ENCODE results near the gene DPYD. TPM values are rescaled to one million over a fixed set of nuclear protein-coding genes. Genes with fewer than 3 reads are reported as not detected.

DPYD gene
- total RNA-seq, 1 experiment from 2014 or later: 51.8 TPM

- DNase-seq (ENCODE audit: low read depth): no peak
Observed at GRCh38 chr1:97540346-97540888, 380.4 kb downstream of the DPYD start.

GRCh38 chr1:97538113-97538512 is 382.7 kb downstream of the DPYD start:
- DNase-seq (ENCODE audit: low read depth): no peak

- no peak for DNase-seq (ENCODE audit: low read depth)
Observed at GRCh38 chr1:97533358-97533757, 387.5 kb downstream of the DPYD start.

- DNase-seq (ENCODE audit: low read depth): no peak
Observed at GRCh38 chr1:97529600-97529999, 391.2 kb downstream of the DPYD start.

GRCh38 chr1:97524211-97524610 is 396.6 kb downstream of the DPYD start:
- no peak for DNase-seq (ENCODE audit: low read depth)

- no peak for DNase-seq (ENCODE audit: low read depth)
Observed at GRCh38 chr1:97516588-97516987, 404.2 kb downstream of the DPYD start.

- no peak for DNase-seq (ENCODE audit: low read depth)
Observed at GRCh38 chr1:97508653-97509218, 412.1 kb downstream of the DPYD start.

- DNase-seq (ENCODE audit: low read depth): no peak
Observed at GRCh38 chr1:97507863-97508262, 413.0 kb downstream of the DPYD start.

GRCh38 chr1:97506368-97506767 is 414.5 kb downstream of the DPYD start:
- DNase-seq (ENCODE audit: low read depth): no peak

- no peak for DNase-seq (ENCODE audit: low read depth)
Observed at GRCh38 chr1:97505816-97506215, 415.0 kb downstream of the DPYD start.

GRCh38 chr1:97505289-97505688 is 415.5 kb downstream of the DPYD start:
- no peak for DNase-seq (ENCODE audit: low read depth)

- DNase-seq (ENCODE audit: low read depth): no peak
Observed at GRCh38 chr1:97502360-97502759, 418.5 kb downstream of the DPYD start.

- no peak for DNase-seq (ENCODE audit: low read depth)
Observed at GRCh38 chr1:97501628-97502027, 419.2 kb downstream of the DPYD start.

- no peak for DNase-seq (ENCODE audit: low read depth)
Observed at GRCh38 chr1:97500760-97501159, 420.1 kb downstream of the DPYD start.

- no peak for DNase-seq (ENCODE audit: low read depth)
Observed at GRCh38 chr1:97499667-97500066, 421.2 kb downstream of the DPYD start.

- peak; percentile 43 for DNase-seq (ENCODE audit: low read depth)
Observed at GRCh38 chr1:97489834-97490233, 431.0 kb downstream of the DPYD start.

GRCh38 chr1:97488530-97488929 is 432.3 kb downstream of the DPYD start:
- peak; percentile 4 for DNase-seq (ENCODE audit: low read depth)

- DNase-seq (ENCODE audit: low read depth): no peak
Observed at GRCh38 chr1:97482022-97482421, 438.8 kb downstream of the DPYD start.

- no peak for DNase-seq (ENCODE audit: low read depth)
Observed at GRCh38 chr1:97467445-97467844, 453.4 kb downstream of the DPYD start.

GRCh38 chr1:97464305-97464704 is 456.5 kb downstream of the DPYD start:
- DNase-seq (ENCODE audit: low read depth): no peak

- no peak for DNase-seq (ENCODE audit: low read depth)
Observed at GRCh38 chr1:97461782-97462181, 459.1 kb downstream of the DPYD start.

- DNase-seq (ENCODE audit: low read depth): no peak
Observed at GRCh38 chr1:97457446-97458089, 463.3 kb downstream of the DPYD start.

GRCh38 chr1:97451944-97452343 is 468.9 kb downstream of the DPYD start:
- no peak for DNase-seq (ENCODE audit: low read depth)
